D341Med (cell line): ENCODE measurements around the gene GATA1.

Source experiments
- DNase-seq: peaks from one replicate; pipeline ENCODE4 v3.0.0; 2012; ENCODE audit warnings: low spot score

Gene GATA1

DNA sequence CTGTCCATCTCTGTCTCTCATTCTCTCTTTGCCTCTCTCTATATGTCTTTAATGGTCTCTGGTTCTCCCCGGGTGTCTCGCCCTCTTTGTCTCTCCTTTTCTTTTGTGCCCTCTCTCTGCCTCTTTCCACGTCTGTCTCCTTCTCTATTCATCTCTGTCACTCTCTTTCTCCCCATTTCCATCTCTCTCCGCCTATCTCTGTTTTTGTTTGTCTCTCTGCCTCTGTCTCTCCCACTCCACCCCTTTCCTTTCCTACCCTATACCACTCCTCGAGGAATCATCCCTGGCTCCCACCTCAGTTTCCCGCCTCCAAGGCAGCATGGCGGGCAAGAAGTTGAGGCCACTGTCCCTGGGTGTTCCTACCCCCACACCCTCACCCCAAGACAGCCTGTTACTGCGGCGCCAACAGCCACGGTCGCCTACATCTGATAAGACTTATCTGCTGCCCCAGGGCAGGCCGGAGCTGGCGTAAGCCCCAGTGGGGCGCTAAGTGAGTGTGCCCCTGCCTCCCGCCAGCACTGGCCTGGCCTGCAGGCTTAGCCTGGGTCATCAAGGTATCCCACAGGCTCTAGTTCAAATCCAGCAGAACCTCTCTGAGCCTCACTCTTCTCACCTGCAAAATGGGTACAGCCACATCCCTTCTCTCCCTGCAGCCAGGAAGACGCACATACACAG lies 713 bp upstream of the GATA1 start:
- DNase-seq, result no peak

DNA sequence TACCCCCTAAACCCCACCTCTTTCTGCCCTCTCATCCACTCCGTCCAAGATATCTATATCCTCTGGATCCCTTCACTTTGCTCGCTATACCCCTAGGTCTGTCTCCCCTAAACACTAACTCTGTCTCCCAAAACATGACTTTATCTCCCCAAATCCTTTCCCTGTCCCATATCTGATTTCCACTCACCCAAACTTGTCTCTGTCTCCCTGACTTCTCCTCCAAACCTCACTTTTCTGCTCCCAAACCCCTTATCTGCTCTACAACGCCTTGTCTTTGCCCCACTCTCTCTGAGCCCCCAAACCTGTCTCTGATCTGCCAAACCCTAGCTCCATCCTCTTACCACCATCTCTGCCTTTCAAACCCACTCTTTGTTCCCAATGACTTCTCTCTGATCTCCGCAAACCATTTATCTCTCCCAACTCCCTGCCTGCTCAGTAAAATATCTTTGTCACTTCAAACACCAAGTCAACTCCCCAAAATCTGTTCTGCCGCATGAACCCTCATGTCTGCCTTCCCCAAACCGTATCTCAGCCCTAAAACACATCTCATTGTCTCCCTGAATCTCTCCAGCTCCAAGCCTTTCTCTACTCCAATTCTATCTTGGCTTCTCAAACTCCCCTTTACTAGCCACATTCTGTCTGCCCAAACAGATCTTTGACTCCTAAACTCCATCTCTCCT lies 575 bp downstream of the GATA1 start:
- no peak for DNase-seq

DNA sequence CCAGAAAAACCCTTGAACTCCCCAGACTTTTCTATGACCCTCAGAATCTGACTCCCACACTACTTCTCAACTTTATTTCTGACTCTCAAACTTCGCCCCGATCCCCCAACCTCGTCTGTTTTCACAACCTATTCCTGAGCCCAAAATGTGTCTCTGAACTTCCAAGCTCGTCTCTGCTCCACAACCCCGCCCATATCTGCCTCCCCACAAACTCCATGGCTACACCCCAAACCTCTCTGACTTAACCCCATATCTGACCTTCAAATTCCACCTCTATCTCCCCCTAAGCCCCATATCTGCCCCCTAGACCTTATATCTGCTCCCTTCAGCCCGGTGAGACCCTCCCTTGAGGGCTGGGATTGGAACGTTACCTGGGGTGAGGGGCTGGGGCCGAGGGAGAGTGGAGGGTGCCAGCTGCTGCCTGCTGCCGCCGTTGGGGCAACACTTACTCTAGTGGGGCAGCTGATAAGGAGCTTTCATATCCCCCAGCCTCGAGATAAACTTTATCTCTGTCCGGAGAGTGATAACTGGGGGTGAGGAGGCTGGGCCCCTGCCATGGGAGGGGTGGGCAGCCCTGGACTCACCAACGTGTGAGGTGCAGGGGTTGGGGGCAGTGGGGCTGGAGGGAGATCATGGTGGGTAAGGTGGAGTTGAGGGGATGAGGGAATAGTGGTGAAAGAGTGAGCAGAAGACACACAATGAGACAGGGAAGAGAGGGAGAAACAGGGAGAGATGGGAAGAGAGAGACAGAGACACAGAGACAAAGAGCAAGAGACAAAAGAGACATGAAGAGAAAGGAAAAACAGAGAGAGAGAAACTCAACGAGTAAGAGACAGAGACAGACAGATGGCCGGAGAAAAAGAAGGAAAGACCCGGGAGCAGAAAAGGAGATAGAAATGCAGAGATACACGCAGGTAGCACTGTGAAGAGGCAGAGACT lies 1.4 kb downstream of the GATA1 start:
- DNase-seq, result no peak

DNA sequence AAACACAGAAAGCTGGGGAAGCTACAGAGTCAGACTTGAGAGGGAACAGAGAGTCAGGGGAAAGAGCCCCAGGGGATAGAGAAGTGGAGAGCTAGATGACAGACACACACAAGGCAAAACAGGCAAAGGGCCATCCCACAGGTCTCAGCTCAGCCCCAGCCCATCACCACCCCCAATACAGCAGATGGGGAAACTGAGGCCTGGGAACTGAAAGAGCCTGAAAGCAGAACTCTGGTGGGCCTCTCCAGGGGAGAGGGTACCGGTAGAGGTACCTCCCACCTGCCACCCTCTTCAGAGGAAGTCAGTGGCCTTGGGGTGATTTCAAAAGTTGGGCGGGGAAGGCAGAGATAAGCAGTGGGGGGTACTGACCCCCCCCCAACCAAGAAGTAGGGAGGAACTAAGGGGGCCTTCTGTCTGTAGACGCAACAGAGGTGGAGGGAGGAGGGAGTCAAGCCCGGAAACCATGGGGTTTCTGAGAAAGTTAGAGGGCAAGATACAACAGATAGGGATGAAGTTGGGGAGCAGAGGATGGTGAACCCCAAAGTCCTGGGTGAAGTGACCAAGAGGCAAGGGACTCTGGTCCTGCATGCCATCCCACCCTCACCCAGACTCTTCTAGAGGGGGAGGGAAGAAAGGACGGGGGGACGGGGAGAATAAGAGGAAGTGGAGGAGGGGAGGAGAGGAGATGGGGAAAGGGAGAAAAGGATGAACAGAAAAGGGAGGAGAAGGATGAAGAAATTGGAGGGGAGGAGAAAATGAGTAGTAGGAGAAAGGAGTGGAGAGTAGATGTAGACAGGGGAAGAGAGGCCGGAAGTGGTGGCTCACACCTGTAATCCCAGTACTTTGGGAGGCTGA lies 3.2 kb downstream of the GATA1 start:
- no peak for DNase-seq

DNA sequence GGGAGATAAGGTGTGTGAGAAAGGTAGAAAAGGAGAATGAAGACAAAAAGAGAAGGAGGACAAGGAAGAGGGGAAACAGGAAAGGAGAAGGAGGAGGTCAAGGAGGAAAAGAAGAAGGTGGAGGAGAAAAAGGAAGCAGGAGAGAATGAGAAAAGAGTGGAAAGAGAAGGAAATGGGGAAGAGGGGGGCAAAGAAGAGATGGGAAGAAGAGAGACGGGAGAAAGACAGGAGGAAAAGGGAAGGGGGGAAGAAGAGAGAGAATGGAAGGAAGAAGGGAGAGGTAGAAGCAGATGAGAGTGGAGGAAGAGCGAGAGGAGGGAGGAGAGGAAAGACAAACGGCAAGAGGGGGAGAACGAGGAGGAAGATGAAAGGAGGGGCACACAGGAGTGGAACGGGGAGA lies 4.1 kb downstream of the GATA1 start:
- DNase-seq, result no peak

DNA sequence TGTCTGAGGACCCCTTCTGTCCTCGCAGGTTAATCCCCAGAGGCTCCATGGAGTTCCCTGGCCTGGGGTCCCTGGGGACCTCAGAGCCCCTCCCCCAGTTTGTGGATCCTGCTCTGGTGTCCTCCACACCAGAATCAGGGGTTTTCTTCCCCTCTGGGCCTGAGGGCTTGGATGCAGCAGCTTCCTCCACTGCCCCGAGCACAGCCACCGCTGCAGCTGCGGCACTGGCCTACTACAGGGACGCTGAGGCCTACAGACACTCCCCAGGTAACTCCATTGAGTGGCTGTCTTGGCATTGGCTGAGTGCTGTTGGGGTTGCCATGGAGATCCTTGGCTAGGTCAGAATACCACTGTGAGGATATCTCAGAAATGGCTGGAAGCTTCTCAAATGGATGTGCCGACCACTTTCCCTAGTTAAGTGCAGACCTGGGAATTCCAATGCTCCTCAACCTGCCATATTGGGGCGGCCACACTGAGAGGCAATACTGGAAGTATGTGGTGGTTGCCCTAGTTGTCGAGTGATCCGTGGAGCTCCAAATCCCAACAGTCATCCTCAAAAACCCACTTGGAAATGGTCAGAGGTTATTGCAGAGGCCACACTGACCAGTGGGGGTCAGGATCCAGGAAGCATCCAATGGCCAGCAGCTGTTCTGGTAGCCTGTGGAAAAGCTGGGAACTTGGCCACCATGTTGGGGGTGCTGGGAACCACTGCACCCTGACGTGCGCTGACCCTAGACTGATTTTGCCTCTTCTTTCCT lies 4.9 kb downstream of the GATA1 start:
- no peak for DNase-seq

DNA sequence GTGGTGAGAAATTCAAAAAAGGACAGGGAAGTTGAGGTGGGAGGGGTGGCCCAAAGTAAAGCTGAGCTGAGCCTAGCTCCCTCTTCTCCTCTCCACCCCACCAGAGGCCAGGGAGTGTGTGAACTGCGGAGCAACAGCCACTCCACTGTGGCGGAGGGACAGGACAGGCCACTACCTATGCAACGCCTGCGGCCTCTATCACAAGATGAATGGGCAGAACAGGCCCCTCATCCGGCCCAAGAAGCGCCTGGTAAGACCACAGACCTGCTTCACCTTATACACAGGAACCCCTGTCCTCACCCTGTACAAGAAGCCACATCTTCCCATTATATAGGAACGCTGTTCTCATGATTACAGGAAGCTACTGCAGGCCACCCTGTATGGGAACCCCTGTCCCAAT lies 5.8 kb downstream of the GATA1 start:
- DNase-seq, result no peak

DNA sequence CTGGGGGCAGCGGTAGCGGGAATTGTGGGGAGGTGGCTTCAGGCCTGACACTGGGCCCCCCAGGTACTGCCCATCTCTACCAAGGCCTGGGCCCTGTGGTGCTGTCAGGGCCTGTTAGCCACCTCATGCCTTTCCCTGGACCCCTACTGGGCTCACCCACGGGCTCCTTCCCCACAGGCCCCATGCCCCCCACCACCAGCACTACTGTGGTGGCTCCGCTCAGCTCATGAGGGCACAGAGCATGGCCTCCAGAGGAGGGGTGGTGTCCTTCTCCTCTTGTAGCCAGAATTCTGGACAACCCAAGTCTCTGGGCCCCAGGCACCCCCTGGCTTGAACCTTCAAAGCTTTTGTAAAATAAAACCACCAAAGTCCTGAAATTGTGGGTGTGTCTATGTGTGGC lies 7.5 kb downstream of the GATA1 start:
- DNase-seq, result no peak

DNA sequence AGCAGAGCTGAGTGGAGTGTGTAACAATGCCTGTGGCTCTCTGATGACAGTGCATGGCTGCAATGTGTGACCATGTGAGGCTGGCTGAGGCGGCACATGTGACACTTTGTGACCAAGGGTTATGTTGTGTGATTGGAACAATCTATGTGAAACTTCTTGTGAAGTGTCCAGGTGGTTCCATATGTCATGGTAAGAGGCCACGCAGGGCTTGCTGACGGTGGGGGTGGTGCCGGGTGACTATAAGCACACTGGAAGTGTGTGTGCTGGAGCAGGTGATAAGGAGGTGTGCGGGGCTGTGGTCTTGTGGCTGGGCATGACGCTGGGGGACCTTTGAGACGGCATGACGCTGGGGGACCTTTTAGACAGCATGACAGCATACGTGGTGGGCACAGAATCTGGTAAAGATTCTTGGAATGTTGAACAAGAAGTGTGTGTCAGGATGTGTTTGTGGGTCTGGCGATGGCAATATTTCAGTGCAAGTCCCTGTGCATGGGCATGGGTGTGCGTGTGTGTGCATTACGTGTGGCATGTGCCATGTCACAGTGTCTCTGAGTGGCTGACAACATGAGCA lies 8.0 kb downstream of the GATA1 start:
- no peak for DNase-seq

DNA sequence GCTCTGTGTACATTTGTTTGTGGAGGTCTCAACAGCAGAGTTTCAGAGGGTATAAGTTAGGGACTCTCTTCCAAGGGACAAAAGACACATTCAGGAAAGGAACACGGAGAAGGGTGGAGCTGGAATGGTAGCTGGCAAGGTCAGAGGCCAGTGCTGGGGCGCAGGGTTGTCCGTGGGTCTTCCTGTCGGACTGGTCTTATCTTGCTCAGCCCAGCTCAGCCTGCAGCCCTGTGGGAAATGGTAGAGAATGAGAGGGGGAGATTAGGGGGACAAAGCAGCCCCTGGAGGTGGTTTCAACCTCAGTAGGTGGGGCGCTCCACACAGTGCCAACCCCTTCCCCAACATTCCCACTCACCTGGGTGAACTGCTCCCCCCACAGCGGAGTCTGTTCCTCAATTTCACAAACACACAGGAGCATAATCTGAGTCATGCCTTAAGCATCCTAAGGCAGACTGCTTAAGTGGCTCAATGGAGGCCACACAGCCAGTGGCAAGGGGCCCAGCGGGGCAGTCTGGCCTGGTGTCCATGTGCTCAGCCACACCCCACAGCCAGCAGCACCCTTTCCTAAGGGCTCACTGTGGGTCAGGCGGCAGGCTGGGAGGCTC lies 8.6 kb downstream of the GATA1 start:
- no peak for DNase-seq

DNA sequence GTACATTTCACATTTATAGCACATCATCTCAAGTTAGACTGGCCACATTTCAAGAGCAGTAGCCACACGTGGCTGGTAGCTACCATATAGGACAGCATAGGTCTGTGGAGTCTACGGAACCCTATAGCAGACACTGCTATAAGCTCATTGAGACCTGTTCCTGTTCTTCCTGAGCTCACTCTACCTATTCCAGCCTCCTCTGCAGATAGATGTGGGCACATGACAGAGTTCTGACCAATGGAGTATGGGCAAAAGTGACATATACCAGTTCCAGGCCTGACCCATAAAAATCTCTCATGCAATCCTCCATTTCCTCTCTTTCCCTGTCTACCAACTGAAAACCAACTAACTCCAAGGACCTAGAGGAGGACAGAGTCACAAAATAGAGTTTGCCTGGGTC lies 11.9 kb downstream of the GATA1 start:
- DNase-seq, result no peak

DNA sequence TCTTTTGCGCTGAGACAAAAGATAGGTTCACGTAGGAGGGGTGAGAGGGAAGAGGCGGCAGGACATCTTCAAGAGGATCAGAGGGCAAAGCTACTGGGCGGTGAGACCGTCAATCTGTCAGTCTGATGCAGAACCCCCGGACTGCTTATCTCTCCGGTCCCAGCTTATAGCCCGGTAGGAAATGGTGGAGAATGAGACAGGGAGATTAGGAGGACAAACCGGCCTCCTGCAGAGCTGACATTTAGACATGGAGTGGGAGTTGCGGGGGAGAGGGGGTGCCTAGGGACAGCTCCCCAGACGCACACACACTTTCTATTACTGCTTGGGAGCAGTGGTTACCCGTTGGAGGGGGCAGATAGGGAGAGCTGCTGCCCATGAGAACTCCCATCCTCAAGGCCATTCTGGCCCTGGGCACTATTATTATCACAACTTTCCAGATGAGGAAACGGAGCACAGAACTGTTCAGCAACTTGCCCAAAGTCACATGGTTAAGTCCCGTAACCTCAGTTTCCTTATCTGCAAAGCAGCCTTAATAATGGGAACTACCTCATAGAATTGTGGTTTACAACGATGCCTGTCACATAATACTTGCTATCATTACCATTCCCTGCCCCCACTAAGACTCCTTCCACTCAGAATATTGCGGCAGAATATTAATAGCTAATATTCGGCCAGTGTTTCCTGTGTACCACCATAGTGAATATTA lies 14.3 kb downstream of the GATA1 start:
- no peak for DNase-seq

DNA sequence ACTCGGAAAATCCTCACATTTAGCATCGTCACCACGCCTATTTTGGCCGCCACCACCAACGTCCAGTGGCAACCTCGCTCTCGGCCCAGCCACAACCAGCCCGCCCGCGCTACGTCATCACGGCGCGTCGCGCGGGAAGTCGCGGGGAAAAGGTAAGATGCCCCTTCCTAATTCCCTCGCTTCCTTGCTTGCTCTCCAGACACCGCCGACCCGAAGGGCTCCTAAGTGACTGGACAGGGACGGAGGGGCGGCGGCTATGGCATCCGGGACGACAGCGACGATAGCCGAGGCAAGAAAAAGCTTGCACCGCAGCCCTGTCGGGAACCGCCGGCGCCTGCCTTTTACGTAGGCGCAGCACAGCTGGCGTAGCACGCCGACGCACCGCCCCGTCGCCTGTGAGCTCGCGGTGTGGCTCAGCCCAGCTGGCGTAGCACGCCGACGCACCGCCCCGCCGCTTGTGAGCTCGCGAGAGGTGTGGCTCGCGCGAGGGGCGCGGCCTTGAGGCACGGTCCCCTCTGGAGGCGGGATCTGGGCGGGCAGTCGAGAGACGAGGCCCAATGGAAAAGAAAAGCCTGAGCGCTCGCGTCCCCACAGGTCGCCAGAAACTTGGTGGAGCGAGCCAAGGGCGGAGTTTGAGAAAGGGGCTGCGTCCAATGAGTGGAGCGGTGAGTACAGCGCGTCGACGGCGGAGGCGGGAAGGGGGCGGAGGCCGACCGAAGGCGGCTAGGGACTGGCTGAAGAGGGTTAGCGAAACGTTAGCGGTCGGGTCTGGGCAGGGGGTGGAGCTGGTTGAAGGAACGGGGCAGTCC lies 15.1 kb downstream of the GATA1 start, which contains the start of gene HDAC6:
HDAC6 (plus strand) TSS at position 788 of the 809 bp plus-strand sequence. CDS start 626 bp downstream, outside the sequence.
- DNase-seq, result peak; percentile 92

DNA sequence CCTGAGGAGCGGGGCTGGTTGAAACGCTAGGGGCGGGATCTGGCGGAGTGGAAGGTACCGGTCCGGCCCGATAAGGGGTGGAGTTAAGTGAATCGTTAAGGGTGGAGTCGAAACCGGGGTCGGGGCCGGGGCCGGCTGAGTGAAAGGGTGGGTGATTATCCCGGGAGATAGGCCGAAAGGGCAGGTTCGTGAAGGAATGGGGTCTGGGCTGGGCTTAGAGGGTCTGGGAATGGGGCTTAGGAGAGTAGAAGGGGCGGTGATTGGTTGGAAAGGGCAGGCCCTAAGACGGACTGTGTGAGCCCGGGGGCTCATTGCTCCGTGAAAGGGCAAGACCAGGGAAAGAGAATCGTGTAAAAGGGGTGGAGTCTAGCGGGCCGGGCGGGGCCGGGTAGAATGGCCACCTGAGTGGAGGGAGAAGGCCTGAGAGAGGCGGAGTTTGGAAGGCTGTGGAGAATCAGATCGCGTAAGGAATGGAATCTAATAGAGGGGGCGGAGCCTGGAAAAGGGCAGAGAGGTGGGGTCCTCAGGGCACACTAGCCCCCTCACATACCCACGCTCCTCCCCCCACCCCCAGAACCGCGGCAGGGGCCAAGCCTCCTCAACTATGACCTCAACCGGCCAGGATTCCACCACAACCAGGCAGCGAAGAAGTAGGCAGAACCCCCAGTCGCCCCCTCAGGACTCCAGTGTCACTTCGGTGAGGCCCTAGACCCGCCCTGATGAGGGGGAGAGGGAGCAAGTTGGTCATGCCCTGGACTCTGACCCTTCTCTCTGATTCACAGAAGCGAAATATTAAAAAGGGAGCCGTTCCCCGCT lies 15.9 kb downstream of the GATA1 start:
- peak; percentile 75 for DNase-seq

DNA sequence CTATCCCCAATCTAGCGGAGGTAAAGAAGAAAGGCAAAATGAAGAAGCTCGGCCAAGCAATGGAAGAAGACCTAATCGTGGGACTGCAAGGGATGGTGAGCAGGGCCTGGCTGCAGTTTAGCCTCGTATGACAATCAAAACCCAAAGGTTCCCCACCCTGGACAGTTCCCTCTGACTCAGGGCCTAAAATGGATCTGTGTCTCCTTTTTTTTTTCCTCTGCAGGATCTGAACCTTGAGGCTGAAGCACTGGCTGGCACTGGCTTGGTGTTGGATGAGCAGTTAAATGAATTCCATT lies 16.5 kb downstream of the GATA1 start:
- no peak for DNase-seq

DNA sequence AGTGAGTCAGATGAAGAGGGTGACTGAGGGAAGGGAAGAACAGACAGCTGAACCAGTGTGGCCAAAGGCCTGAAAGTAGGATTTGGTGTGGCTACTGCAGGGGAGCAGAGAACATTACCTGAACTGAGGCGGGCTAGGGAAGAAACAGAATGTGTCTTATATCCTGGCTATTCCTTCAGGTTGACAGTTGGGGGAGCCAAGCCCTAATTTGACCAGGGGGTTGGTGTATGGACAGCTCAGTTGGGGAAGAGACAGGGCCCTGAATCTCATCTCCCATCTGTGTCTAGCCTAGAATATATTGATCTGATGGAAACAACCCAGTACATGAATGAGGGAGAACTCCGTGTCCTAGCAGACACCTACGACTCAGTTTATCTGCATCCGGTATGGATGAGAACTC lies 19.7 kb downstream of the GATA1 start:
- DNase-seq, result no peak

DNA sequence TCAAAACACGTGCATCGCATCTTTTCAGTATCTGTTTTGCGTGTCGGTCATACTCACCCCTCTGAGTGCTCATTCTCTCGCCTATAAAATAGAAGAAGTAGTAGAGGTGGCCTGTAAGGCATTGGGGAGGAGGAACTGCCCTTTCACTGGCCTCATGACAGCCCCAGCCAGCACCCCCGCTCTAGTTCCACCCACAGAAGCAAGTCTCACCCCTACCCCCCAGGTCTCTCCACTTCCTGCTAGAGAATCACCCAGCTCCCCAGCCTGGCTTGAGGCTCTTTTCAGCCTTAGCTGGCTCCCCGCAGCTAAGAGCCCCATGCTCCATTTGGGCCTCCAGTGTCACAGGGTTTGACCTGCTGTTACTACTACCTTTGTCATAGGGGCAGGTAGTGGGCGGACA lies 27.3 kb downstream of the GATA1 start:
- no peak for DNase-seq

DNA sequence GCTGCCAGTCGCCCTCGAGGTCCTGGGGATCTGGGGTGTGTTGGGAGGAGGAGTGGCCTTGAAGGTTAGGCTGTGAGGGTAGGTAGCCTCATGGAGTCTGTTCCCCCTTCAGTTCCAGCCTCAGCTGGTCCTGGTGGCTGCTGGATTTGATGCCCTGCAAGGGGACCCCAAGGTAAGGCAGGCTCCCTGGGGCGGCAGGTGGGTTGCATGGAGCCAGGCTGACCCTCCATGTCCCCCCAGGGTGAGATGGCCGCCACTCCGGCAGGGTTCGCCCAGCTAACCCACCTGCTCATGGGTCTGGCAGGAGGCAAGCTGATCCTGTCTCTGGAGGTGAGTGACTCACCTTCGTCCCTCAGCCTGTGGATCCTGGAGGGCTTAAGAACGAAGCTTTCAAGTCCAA lies 28.3 kb downstream of the GATA1 start:
- DNase-seq, result no peak
